ENCODE data around the gene GPRC5A. TPM values are rescaled to one million over a fixed set of nuclear protein-coding genes. Genes with fewer than 3 reads are reported as not detected.
A peak's percentile ranks its signal among the peaks of the same experiment; 100 is the strongest.
"Not testable (repeated sequence)": the region's sequence is repeated elsewhere in the genome, so short reads cannot be mapped to it uniquely, and the experiment has no call there.

GPRC5A gene
- total and polyA plus RNA-seq, 2 of the 4 experiments (the other 2 are of a cell fraction), result 49.6 to 201 TPM

DNA sequence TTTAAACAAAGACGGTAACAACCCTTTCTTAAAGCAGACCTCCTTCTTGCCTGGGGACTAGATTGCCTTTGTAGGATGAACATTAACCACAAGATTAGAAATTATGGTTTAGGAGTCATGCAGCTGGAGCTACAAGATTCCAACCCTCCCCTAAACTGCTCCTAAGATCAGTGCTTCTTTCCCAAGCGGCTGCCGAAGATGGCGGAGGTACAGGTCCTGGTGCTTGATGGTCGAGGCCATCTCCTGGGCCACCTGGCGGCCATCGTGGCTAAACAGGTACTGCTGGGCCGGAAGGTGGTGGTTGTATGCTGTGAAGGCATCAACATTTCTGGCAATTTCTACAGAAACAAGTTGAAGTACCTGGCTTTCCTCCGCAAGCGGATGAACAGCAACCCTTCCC lies 16.1 kb upstream of the GPRC5A start:
- H3K23ac ChIP-seq (ENCODE audit: low read depth, low read length); H2BK5ac ChIP-seq (ENCODE audit: low read depth, low read length, poor library complexity, severe bottlenecking); H2AFZ ChIP-seq (replicated peaks; ENCODE audit: low read length, poor library complexity); POLR2A ChIA-PET (ENCODE audit: unreplicated experiment); H3K4me3 ChIP-seq (ENCODE audit: insufficient read depth, low read depth, low read length); H3K9ac ChIP-seq (ENCODE audit: low read depth, low read length); in situ Hi-C loops (cut with MboI; ENCODE audit: low sequenced_read_pairs); DNase-seq; dilution Hi-C loops (cut with HindIII; ENCODE audit: low sequenced_read_pairs, unreplicated experiment); H3K27me3 ChIP-seq (ENCODE audit: control insufficient read depth, insufficient read depth, low read length); intact Hi-C loops (cut with micrococcal nuclease); H3K18ac ChIP-seq (ENCODE audit: low read depth, low read length); H3K14ac ChIP-seq (replicated peaks; ENCODE audit: low read depth, low read length); H3K9me3 ChIP-seq (ENCODE audit: control insufficient read depth, insufficient read depth, low read length); CTCF ChIA-PET; ATAC-seq (ENCODE audit: low read depth); H4K20me1 ChIP-seq (ENCODE audit: insufficient read depth, low read length); H3K4me2 ChIP-seq (ENCODE audit: low read depth, low read length); H3K27ac ChIP-seq (ENCODE audit: insufficient read depth, low read length); H3K36me3 ChIP-seq (ENCODE audit: control insufficient read depth, insufficient read depth, low read length); H3K56ac ChIP-seq (ENCODE audit: extremely low read depth, insufficient read depth, low read length); BruUV-seq (replicated peaks); H2AK9ac ChIP-seq (replicated peaks; ENCODE audit: low read depth, low read length, poor library complexity); H4K5ac ChIP-seq (ENCODE audit: low read depth, low read length): not testable (repeated sequence)
- H4K91ac ChIP-seq (ENCODE audit: insufficient read depth, low read depth, low read length), result peak overlapping the region; percentile 85
- H2BK120ac ChIP-seq (ENCODE audit: low read depth, low read length), result peak overlapping the region; percentile 90; the same call in 1 of the 2 replicates
- WGBS, 2 experiments (ENCODE audit: extremely low coverage in 2 of 2, insufficient read length in 1 of 2), result 86% methylated on average over 2 of the region's 10 CpGs; no CpG with 5 or more reads in 1 of the 2 experiments
- peak overlapping the region; percentile 84 for H2AK5ac ChIP-seq (ENCODE audit: low read depth, low read length)
- H2BK20ac ChIP-seq (ENCODE audit: low read depth, low read length), result peak overlapping the region; percentile 92
- H3K9me1 ChIP-seq (ENCODE audit: insufficient read depth, low read length), result peaks cover 21% of the 10 kb centered on the region
- peak overlapping the region; percentile 95; the same call in 2 of the 3 replicates for H2BK15ac ChIP-seq (ENCODE audit: low read depth, low read length)
- H3K4me1 ChIP-seq (ENCODE audit: control insufficient read depth, insufficient read depth, low read length), result peaks cover 21% of the 10 kb centered on the region
- H3K4ac ChIP-seq (ENCODE audit: low read depth, low read length), result peak overlapping the region; percentile 63; the same call in 1 of the 2 replicates
- H3K79me1 ChIP-seq (ENCODE audit: low read depth in 1 of 2, low read length in 2 of 2), result peaks cover 8 to 29% of the 10 kb centered on the region in 2 experiments; a peak in 3 of 4 replicates
- peak overlapping the region; percentile 60 to 64; a peak in 2 of 4 replicates for H4K8ac ChIP-seq (ENCODE audit: low read depth in 2 of 2, low read length in 2 of 2)
